ENCODE data around the gene ATP13A4. TPM values are rescaled to one million over a fixed set of nuclear protein-coding genes. Genes with fewer than 3 reads are reported as not detected.

ATP13A4 gene
- total RNA-seq, 1 experiment from 2014 or later = not detected

GRCh38 chr3:193510154-193510553 lies 44.5 kb downstream of the ATP13A4 start:
- Histone ChIP-seq H3K36me3 (no peaks in the 10 kb centered on the region), H3K4me3 (no peak overlapping the region), H3K9me3 (no peaks in the 10 kb centered on the region), H3K27me3 (peaks cover 23% of the 10 kb centered on the region)
- DNase-seq = no peak

DNA sequence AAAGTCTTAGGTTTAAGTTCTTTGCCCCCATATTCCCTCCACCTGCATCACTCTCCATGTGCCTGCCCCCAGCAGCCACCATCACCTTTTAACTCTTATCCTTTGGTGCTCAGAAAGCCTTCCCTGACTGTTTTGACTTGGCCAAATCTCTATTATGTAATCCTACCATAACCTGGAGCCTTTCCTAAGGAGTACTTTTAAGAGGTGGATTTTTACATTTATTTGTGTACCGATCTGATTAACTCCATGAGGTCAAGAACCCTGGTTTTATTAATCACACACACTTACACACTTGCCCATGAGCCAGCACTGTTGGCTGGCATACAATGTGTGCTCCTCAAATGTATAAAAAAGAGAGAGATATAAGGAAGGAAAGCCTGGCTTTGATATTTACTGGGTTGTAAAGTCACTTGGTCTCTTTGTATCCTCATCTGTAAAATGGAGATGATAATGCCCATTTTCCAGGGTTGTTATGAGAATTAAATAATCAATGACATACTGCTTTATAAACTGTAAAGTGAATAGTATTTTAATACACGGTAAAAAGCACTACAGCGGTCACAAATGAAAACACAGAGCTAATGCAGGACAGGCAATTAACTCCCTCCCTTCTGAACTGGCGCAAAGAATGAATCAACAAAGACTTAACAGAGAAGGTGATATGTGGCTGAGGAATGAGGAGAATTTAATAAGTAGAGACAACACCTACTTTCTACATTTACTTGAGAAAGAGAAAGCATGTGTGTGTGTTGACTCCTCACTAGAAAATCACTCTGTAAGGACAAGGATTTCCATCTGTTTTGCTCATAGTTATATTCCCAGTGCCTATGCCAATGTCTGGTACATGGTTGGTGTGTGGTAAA lies 45.4 kb downstream of the ATP13A4 start:
- Histone ChIP-seq H3K27me3 (peaks cover 23% of the 10 kb centered on the region), H3K4me3 (no peak overlapping the region), H3K9me3 (no peaks in the 10 kb centered on the region), H3K36me3 (no peaks in the 10 kb centered on the region)
- DNase-seq = no peak

- Histone ChIP-seq H3K4me3 (no peak overlapping the region), H3K9me3 (no peaks in the 10 kb centered on the region), H3K27me3 (peaks cover 23% of the 10 kb centered on the region), H3K36me3 (no peaks in the 10 kb centered on the region)
- no peak for DNase-seq
Measured at GRCh38 chr3:193508108-193508507, 46.6 kb downstream of the ATP13A4 start.

DNA sequence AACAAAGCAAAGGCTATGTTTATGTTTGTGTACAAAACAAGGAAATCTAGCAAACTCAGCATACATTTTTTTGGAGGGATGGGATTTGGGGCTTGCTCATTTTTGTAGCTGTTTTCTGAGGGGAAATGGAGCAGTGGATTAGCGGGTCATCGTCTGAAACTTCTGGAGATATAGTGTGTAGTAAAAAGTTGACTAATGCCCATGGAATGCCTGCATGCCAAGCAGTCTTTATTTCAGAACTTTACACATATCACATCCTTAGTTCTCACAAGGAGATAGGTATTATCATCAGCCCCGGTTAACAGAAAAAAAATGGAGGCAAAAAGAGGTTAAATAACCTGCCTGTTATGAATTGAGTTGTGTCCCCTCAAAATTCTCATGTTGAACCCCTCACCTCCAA lies 47.1 kb downstream of the ATP13A4 start:
- no peak for DNase-seq
- no peaks in the 10 kb centered on the region for H3K9me3 ChIP-seq

GRCh38 chr3:193506921-193507320 lies 47.8 kb downstream of the ATP13A4 start:
- H3K9me3 ChIP-seq = no peaks in the 10 kb centered on the region
- DNase-seq = no peak
- no peak overlapping the region for H3K4me3 ChIP-seq
- H3K27me3 ChIP-seq = peaks cover 23% of the 10 kb centered on the region
- H3K36me3 ChIP-seq = no peaks in the 10 kb centered on the region

More for the DNA sequence above, 47.1 kb downstream of the ATP13A4 start:
- no peak overlapping the region for H3K4me3 ChIP-seq
- H3K27me3 ChIP-seq = peaks cover 23% of the 10 kb centered on the region
- H3K36me3 ChIP-seq = no peaks in the 10 kb centered on the region

- DNase-seq = no peak
- H3K4me3 ChIP-seq = no peak overlapping the region
- no peaks in the 10 kb centered on the region for H3K36me3 ChIP-seq
- no peaks in the 10 kb centered on the region for H3K9me3 ChIP-seq
- peaks cover 10% of the 10 kb centered on the region for H3K27me3 ChIP-seq
Measured at GRCh38 chr3:193502871-193503270, 51.8 kb downstream of the ATP13A4 start.

DNA sequence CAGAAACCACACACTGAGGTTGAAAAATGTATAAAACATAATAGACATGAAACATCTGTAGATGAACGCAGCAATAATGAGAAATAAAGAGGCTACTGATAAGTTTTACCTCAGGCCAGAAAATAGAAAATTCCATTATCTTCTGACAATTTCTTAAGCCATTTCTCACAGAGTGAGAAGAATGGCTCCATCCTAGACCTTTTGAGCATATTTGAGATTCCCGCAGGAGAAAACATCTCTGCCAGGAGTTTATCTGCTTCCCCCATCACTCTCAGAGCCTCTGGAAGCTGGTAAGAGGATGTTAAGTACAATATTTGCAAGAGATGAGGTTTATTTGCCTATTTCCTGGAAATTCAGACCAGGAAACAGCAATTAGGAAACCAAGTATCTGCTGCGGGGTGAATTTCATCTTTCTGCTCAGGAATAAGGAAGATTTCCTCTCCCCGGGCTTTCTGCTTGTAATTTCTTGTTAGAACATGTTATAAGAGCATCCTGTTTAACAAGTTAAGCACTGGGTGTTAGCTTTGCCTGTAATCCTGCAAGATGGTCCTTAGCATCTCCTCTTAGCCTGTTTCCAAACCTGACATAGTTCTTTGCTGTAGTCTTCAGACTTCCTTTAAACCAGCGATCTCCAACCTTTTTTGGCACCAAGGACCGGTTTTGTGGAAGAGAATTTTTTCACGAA lies 54.8 kb downstream of the ATP13A4 start:
- Histone ChIP-seq H3K4me3 (no peak overlapping the region), H3K9me3 (no peaks in the 10 kb centered on the region), H3K36me3 (no peaks in the 10 kb centered on the region), H3K27me3 (peaks cover 10% of the 10 kb centered on the region)
- DNase-seq = no peak

- DNase-seq = no peak
- Histone ChIP-seq H3K27me3 (peaks cover 10% of the 10 kb centered on the region), H3K36me3 (no peaks in the 10 kb centered on the region), H3K9me3 (no peaks in the 10 kb centered on the region), H3K4me3 (no peak overlapping the region)
Measured at GRCh38 chr3:193499136-193499770, 55.4 kb downstream of the ATP13A4 start.

- Histone ChIP-seq H3K27me3 (peaks cover 10% of the 10 kb centered on the region), H3K9me3 (no peaks in the 10 kb centered on the region), H3K4me3 (no peak overlapping the region), H3K36me3 (no peaks in the 10 kb centered on the region)
- DNase-seq = no peak
Measured at GRCh38 chr3:193498215-193498614, 56.5 kb downstream of the ATP13A4 start.

DNA sequence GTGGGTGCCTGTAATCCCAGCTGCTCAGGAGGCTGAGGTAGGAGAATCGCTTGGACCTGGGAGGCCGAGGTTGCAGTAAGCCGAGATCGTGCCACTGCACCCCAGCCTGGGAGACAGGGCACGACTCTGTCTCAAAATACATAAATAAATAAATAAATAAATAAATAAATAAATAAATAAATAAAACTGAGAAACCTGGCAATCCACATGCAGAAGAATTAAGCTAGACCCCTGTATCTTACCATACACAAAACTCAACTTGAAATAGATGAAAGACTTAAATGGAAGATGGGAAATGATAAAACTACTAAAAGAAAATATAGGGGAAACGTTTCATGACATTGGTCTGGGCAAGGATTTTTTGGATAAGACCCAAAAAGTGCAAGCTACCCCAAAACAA lies 58.0 kb downstream of the ATP13A4 start:
- H3K4me3 ChIP-seq = no peak overlapping the region
- no peak for DNase-seq

DNA sequence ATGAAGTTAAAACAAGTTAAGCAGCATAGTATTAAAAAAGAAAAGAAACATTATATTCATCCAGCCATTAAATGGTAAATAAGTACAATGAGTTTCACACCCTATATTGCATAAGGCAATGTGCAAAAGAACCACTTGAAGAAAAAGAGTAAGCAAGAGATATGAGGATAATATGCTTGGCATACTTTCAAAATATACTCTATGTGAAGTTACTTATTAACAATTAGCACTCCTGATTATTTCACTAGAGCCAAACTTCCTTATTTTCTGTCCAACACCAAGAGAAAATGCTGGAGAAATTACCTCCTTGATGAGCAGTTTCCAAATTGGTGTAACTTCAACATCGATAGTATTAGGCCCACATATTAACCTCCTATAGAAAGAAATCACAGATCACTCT lies 63.7 kb downstream of the ATP13A4 start:
- Histone ChIP-seq H3K36me3 (no peaks in the 10 kb centered on the region), H3K9me3 (no peaks in the 10 kb centered on the region), H3K4me3 (no peak overlapping the region), H3K27me3 (peaks cover 3% of the 10 kb centered on the region; the same call in 1 of the 2 replicates)
- no peak for DNase-seq

More for the DNA sequence above, 58.0 kb downstream of the ATP13A4 start:
- Histone ChIP-seq H3K36me3 (no peaks in the 10 kb centered on the region), H3K27me3 (peaks cover 10% of the 10 kb centered on the region), H3K9me3 (no peaks in the 10 kb centered on the region)

- peaks cover 3% of the 10 kb centered on the region; the same call in 1 of the 2 replicates for H3K27me3 ChIP-seq
- H3K9me3 ChIP-seq = no peaks in the 10 kb centered on the region
- H3K36me3 ChIP-seq = no peaks in the 10 kb centered on the region
- no peak for DNase-seq
- no peak overlapping the region for H3K4me3 ChIP-seq
Measured at GRCh38 chr3:193490580-193490979, 64.1 kb downstream of the ATP13A4 start.

- Histone ChIP-seq H3K9me3 (no peaks in the 10 kb centered on the region), H3K27me3 (peaks cover 3% of the 10 kb centered on the region; the same call in 1 of the 2 replicates), H3K36me3 (no peaks in the 10 kb centered on the region), H3K4me3 (no peak overlapping the region)
- DNase-seq = no peak
Measured at GRCh38 chr3:193489949-193490348, 64.7 kb downstream of the ATP13A4 start.

DNA sequence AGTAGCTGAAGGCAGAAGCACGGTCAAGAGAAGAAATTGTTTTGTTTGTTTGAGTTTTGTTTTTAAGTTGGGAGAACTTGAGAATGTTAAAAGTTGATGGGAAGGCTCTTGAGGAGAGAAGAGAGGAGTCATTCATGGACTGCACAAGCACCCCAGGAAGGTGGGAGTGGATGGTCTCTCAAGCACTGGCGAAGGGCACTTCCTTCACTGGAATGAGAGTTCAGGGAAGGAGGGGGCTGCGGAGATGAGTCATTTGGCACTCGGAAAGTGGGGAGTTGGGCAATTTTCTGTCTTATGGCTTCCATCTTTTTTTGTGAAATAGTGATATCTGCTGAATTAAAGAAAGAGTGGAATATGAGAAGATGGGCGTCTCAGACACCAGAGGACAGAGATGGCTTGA lies 66.0 kb downstream of the ATP13A4 start:
- no peaks in the 10 kb centered on the region for H3K36me3 ChIP-seq
- 0 out of 2 replicates have a peak, but pooled peaks cover 3% of the 10 kb centered on the region for H3K27me3 ChIP-seq
- H3K4me3 ChIP-seq = no peak overlapping the region
- no peak for DNase-seq
- H3K9me3 ChIP-seq = no peaks in the 10 kb centered on the region

GRCh38 chr3:193483988-193484539 lies 70.6 kb downstream of the ATP13A4 start:
- Histone ChIP-seq H3K27me3 (no peaks in the 10 kb centered on the region), H3K36me3 (no peaks in the 10 kb centered on the region), H3K9me3 (no peaks in the 10 kb centered on the region), H3K4me3 (no peak overlapping the region)
- DNase-seq = no peak

- Histone ChIP-seq H3K36me3 (no peaks in the 10 kb centered on the region), H3K27me3 (no peaks in the 10 kb centered on the region; the same call in none of the 2 replicates), H3K4me3 (no peak overlapping the region), H3K9me3 (no peaks in the 10 kb centered on the region)
- no peak for DNase-seq
Measured at GRCh38 chr3:193481436-193481835, 73.3 kb downstream of the ATP13A4 start.

DNA sequence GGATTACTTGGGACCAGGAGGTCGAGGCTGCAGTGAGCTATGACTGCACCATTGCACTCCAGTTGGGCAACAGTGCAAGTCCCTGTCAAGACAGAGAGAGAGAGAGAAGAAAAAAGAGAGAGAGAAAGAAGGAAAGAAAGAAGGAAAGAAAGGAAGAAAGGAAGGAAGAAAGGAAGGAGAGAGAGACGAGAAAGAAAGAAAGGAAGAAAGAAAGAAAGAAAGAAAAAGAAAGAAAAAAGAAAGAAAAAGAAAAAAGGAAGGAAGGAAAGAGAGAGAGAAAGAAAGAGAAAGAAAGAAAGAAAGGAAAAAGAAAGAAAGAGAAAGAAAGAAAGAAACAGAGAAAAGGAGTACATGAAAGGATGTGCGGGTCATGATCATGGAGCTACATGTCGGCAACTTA lies 80.2 kb downstream of the ATP13A4 start:
- H3K4me3 ChIP-seq = no peak overlapping the region
- H3K27me3 ChIP-seq = no peaks in the 10 kb centered on the region; the same call in none of the 2 replicates
- H3K36me3 ChIP-seq = no peaks in the 10 kb centered on the region
- no peaks in the 10 kb centered on the region for H3K9me3 ChIP-seq
- no peak for DNase-seq
